HG03469 (cell line): Measurements from ENCODE around the gene ZNF302.
"Not testable (repeated sequence)": the region's sequence is repeated elsewhere in the genome, so short reads cannot be mapped to it uniquely, and the experiment has no call there.

ENCODE experiments used
- ATAC-seq: cut with Tn5 transposase; IDR thresholded peaks from one replicate; pipeline ENCODE4 v1.9.1; 2021; ENCODE audit warnings: mild to moderate bottlenecking, moderate library complexity, moderate number of reproducible peaks; ENCODE audit not compliant: unreplicated experiment

Gene ZNF302

DNA sequence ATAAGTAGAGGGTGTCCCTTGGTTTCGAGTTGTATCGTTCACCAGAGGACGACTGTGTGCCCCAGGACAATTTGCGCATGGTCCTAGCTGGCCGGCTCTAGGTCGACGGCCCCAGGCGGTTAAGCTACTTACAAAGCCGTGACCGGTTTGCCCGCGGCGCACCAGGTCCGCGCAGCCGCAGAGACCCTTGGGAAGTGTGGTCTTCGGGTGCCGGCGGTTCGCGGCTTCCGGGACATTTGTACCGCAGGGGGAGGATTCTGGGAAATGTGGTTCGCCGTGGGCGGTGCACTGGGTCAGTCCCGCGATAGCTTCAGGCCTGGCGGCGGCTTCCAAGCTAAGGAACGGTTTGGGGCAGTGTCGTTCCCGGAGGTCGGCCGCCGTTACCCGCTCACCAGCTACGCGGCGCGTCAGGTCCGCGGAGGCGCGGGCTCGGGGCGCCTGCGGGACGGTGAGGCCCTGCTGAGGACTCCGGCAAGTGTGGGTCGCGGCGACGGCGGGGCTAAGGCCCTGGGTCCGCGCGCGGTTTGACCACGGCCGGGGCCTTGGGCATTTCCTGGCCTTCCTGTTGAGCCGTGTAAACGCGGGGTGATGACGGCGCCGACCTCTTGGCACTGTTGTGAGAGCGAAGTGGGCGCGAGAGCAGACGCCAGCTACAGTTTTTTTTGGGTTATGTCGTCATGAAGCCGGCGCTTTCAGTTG lies at the start of gene ZNF302:
Gene ZNF302, plus strand, starts transcription at position 293 of the 699 bp plus-strand sequence. CDS start 1,127 bp downstream, outside the sequence.
- ATAC-seq, result peak; percentile 78

GRCh38 chr19:34633802-34634201 lies 43.7 kb upstream of the ZNF302 start:
- no peak for ATAC-seq

DNA sequence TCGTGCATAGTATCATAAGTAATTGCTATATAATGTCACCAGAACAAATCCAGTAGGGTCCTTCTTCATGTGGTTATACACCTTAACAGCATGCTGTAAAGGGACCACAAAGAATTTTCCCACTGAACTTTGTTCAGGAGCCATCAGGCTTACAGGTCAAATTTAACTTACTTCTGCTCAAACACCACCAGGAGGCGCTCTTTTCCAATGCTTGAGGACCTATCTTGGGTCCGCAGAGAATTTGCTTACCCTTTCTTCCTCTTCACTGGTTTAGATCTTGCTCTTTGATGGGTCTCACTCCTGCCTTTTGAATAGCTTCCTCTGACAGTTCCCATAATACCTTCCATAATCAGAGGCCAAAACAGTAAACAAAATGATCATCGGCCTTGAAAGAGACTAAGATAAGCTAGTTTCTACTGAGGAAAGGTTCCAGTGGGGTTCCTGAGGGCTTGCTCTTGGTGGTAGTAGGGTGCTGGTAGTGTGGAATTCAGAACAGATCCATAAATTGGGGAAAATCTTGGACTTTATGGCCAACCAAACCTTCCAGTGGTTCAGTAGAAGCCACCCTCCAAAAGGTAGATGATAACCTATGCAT lies 37.9 kb upstream of the ZNF302 start:
- ATAC-seq, result no peak

DNA sequence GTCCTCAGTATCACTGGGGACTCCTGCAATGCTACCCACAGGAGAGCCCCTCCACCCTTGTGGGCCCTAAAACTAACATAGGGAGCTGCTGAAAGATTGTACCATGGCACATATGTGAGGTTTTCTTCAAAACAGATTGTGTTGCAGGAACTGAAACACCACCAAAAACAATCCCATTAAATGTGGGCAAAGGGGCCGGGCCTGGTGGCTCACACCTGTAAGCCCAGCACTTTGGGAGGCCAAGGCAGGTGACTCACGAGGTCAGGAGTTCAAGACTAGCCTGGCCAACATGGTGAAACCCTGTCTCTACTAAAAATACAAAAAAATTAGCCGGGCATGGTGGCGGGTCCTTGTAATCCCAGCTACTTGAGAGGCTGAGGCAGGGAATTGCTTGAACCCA lies 35.2 kb upstream of the ZNF302 start:
- ATAC-seq, result no peak

- ATAC-seq, result no peak
Measured at GRCh38 chr19:34644991-34645461, 32.5 kb upstream of the ZNF302 start.

- ATAC-seq, result no peak
Measured at GRCh38 chr19:34645551-34645950, 31.9 kb upstream of the ZNF302 start.

- ATAC-seq, result no peak
Measured at GRCh38 chr19:34649886-34650543, 27.5 kb upstream of the ZNF302 start.

GRCh38 chr19:34651747-34652146 lies 25.7 kb upstream of the ZNF302 start:
- ATAC-seq, result no peak

DNA sequence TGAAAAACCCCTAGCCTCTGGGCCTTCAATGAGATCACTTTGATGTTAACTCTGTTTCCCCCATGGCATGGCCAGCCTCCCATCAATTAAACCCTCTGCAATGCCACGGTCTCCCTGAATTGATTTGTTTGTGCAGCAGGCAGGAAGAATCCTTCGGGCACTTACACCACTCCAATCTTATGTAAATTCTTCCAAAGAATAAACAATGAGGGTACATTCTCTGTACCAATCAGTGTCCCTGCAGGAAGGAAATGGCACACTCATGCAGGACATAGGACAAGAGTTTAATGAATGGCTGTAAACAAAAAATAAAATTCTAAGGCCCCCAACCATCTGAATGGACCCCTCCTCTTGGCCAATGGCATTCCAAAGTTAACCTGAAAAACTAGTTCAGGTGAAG lies 22.7 kb upstream of the ZNF302 start:
- no peak for ATAC-seq

DNA sequence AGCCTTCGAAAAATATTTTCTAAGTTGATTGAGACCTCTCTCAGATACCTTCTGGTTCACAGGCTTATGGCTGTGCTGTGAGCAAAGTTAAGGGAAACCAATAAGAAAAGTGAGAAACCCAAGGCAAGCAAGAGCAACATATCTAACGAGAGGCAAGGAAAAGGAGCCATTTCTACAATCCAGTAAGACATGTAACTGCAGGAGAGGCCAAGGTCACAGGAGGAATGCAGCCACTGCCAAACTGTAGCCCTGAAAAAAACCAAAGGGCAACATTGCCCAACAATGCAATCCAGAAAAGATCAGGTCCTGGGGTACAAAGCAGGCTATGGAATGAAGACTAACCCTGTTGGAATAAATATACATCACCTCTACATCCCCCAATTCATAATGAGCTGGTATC lies 21.8 kb upstream of the ZNF302 start:
- no peak for ATAC-seq

GRCh38 chr19:34661357-34661756 lies 16.1 kb upstream of the ZNF302 start:
- ATAC-seq, result no peak

DNA sequence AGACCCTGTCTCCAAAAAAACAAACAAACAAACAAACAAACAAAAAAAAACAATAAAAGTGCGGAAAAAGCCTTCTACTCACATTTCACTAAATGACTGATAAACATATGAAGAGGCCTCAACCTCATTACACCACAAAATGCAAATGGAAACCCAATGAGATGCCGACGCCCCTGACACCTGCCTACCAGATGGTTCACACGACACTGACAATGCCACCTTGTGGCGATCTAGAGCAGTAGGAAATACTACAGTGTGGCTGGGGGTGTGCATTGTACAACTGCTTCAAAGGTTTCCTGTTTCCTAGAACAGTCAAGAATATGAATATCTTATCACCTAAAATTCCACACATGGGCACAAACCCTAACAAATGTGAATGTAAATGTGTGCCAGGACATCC lies 14.6 kb upstream of the ZNF302 start:
- no peak for ATAC-seq

GRCh38 chr19:34664168-34664567 lies 13.3 kb upstream of the ZNF302 start:
- no peak for ATAC-seq

- no peak for ATAC-seq
Measured at GRCh38 chr19:34664870-34665269, 12.6 kb upstream of the ZNF302 start.

GRCh38 chr19:34665275-34665674 lies 12.2 kb upstream of the ZNF302 start:
- not testable (repeated sequence) for ATAC-seq

GRCh38 chr19:34666200-34666957 lies 11.1 kb upstream of the ZNF302 start:
- no peak for ATAC-seq

- no peak for ATAC-seq
Measured at GRCh38 chr19:34666958-34667265, 10.6 kb upstream of the ZNF302 start.

GRCh38 chr19:34667349-34668076 lies 10.0 kb upstream of the ZNF302 start:
- no peak for ATAC-seq

GRCh38 chr19:34668077-34668689 lies 9.3 kb upstream of the ZNF302 start:
- not testable (repeated sequence) for ATAC-seq

DNA sequence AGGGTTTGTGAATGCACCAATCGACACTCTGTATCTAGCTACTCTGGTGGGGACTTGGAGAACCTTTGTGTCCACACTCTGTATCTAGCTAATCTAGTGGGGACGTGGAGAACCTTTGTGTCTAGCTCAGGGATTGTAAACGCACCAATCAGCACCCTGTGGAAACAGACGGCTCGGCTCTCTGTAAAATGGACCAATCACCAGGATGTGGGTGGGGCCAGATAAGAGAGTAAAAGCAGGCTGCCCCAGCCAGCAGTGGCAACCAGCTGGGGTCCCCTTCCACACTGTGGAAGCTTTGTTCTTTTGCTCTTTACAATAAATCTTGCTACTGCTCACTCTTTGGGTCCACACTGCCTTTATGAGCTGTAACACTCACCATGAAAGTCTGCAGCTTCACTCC lies 8.8 kb upstream of the ZNF302 start:
- ATAC-seq, result not testable (repeated sequence)
